GM19193 (cell line): ENCODE measurements around the gene ZNF397.

Source experiments
- POLR2A ChIP-seq: IDR thresholded peaks from 4 replicates; pipeline ENCODE4 v1.6.1; 2011; ENCODE audit not compliant: insufficient read depth, insufficient read length; ENCODE audit errors: extremely low read depth

Gene ZNF397

DNA sequence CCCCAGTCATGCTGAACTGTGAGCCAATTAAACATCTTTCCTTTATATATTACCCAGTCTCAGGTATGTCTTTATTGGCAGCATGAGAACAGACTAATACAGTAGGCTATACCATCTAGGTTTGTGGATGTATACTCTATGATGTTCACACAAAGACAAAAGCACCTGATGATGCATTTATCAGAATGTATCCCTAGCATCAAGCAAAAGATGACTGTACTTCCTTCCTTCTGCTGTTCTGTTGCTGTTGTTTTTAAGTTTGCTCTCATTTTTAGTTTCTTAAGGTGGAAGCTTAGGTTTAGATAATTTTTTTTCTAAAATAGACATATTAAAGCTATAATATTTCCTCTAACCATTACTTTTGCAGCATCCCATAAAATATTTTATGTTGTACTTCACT, 36.8 kb downstream of the ZNF397 start:
- no peak for TF ChIP-seq POLR2A

DNA sequence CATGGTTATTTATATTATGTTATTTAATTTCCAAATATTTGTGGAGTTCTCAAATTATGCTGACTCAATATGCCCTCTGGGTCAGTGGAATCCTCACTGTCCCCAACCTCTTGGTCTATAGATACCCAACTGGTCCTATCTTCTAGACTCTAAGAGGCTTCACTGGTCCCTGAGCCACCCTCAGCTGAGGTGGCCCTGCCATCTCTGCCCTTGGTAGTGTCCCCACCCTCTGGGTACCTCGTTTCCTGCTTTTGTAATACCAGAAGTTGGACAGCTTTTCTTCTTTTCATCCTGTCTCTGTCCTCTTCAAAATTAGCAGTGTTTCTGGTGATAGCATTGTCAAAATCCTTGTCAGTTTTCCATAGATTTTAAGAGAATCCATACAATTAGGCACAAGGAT, 37.3 kb downstream of the ZNF397 start:
- TF ChIP-seq POLR2A: no peak

DNA sequence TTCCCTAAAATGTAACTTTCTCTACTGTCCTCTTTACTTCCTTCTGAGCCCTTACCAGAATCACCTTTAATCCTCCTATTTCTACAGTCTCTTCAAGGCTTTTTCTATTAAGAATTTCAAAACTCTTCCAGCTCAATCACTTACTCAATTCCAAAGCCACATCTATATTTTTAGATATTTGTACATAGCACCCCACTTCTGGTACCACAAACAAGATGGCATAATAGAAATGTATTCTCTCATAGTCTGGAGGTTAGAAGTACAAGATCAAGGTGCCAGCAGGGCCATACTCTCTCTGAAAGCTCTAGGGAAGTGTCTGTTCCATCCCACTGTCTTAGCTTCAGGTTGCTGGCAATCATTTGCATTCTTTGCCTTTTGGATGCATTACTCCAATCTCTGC, 38.1 kb downstream of the ZNF397 start:
- TF ChIP-seq POLR2A: no peak

DNA sequence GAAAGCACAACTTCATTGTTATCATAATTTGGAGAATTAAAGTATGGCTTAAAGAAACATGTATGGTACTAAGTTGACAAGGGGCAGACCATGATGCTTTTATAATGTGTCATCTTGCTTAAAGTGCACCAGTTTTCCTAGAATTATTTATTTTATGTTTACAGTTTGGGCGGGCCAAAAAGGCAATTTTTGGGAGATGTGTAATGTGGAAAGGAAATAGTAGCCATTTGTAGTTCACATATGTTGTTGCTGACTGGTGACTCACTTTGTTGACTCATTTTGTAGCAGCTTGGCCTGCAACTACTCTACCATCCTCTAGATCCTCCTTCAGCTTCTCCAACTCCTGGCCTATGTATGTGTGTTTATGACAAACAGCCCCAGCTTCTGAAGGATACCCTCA, 41.5 kb downstream of the ZNF397 start:
- no peak for TF ChIP-seq POLR2A

DNA sequence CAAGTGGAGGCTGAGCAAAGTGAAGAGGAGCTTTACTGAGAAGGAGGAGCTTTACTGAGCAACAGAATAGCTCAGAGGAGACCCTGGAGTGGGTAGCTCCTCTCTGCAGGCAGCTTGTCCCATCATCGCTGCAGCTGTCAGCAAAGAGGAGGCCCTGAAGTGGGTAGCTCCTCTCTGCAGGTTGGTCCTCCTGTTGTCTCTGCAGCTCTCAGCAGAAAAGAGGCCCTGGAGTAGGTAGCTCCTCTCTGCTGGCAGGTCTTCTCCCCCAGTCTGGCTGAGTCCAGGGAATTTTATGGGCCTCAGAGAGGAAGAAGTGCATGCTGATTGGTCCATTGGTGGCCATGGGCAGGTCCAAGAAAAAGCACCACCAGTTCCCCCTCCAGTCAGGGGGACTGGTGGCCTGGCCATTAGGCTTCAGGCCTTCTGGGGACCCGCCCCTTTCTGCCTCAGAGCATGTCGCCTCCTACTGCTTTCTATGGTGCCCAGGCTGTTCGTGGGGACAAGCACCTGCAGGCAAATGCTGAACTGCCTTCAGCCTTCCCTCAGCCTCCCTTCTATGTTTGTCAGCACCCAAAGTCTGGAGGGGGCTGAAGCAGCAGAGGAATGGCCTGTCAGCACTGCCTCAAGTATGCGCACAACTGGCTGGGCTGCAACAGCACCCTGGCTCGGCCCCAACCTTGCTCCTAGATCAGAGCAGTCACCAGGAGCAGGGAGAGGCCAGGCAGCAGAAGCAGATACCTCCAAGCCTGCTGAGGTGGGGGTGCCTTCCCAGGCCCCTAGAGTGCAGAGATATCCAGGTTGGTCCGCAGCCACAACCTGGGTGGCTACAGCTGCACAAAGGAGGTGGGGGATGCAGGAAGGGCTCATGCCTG, 43.3 kb downstream of the ZNF397 start:
- no peak for TF ChIP-seq POLR2A

- no peak for TF ChIP-seq POLR2A
Observed at GRCh38 chr18:35284841-35285240, 44.0 kb downstream of the ZNF397 start.

GRCh38 chr18:35289293-35289692, 48.5 kb downstream of the ZNF397 start:
- no peak for TF ChIP-seq POLR2A

DNA sequence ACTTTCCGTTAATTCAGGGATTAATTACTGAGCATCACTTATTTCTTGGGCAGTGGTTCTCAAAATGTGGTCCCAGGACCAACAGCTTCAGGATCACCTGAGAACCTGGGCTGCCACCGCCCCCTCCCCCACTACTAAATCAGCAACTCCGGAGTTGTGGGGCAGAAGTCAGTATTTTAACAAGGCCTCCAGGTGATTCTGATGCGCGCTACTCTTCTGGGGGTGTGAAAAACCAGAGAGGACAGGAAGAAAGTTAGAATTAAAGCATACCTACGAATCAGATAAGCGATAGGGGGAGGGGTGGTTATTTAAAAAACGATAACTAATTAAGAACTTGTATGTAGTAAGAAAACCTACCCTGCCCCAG, 48.9 kb downstream of the ZNF397 start:
- TF ChIP-seq POLR2A: no peak

- peak; percentile 94 for TF ChIP-seq POLR2A
Observed at GRCh38 chr18:35290094-35290735, 49.4 kb downstream of the ZNF397 start, which contains the start of gene ZSCAN30. Gene ZSCAN30 (minus strand): TSS chr18:35290229. CDS start chr18:35264352, 25,877 bp downstream.

DNA sequence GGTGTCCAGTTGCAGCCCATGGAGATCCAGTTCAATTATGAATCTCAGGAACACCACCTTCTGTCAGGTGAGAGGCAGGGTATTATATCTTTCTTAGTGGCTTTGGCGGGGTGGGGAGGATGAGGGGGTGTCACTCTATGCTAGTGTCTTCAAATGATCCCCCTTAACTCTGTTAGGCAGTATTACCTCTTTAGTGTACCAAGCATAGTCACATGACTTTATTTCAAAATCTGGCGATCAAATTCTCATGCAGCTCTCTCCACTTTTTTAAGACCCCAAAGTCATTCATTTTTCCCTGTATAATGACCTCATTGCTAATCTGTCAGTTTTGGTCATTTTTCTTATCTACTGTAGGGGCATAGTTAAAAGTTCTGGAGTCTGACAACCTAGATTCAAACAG, 50.3 kb downstream of the ZNF397 start:
- no peak for TF ChIP-seq POLR2A

DNA sequence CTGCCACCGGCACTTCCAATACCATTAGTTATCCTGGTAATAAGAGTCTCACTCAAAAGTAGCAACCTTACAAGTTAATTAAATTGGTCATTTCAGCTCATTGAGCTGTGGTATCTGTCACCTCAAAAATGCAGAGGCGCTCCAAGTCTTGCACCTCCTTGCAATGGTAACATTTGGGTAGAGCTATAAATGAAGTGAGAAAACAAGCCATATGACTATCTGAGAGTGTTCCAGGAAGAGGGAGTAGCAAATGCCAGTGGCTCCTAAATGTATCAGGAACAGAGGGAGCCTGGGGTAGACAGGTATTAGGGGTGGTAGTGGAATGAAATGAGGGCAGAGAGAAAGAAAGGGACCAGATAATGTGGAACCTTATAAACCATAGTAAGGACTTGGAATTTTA, 55.2 kb downstream of the ZNF397 start:
- no peak for TF ChIP-seq POLR2A

DNA sequence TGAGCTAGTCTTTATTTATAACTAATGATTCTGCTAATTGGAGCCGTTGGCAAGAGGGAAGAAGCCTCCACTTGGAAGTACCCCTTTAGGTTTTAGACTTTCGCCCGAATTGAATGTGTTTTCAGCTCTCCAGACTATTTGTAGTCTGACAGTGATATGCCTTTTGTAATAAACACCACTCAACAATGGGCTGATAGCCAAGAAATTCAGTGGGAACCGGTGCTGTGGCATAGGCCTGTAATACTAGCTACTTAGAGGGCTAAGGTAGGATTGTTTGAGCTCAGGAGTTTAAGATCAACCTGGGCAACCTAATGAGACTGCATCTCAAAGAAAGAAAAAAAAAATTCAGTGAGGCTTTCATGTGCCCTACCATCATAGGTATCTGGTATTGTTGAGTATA, 62.8 kb downstream of the ZNF397 start:
- TF ChIP-seq POLR2A: no peak

DNA sequence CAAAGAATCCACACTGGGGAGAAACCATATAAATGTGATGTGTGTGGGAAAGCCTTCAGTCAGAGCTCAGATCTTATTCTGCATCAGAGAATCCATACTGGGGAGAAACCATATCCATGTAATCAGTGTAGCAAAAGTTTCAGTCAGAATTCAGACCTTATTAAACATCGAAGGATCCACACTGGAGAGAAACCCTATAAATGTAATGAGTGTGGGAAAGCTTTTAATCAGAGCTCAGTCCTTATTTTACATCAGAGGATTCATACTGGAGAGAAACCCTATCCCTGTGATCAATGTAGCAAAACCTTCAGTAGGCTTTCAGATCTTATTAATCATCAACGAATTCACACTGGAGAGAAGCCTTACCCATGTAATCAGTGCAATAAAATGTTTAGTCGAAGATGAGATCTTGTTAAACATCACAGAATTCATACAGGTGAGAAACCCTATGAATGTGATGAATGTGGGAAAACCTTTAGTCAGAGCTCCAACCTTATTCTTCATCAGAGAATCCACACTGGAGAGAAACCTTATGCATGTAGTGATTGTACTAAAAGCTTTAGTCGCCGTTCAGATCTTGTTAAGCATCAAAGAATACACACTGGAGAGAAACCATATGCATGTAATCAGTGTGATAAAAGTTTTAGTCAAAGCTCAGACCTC, 65.9 kb downstream of the ZNF397 start:
- TF ChIP-seq POLR2A: no peak
